ENCODE data around the gene DENND5A. TPM values are rescaled to one million over a fixed set of nuclear protein-coding genes. Genes with fewer than 3 reads are reported as not detected.
"Not testable (repeated sequence)": the region's sequence is repeated elsewhere in the genome, so short reads cannot be mapped to it uniquely, and the experiment has no call there.

DENND5A gene
- total and polyA plus RNA-seq, 4 donors = 7.9 to 45.8 (median 18.2) TPM

DNA sequence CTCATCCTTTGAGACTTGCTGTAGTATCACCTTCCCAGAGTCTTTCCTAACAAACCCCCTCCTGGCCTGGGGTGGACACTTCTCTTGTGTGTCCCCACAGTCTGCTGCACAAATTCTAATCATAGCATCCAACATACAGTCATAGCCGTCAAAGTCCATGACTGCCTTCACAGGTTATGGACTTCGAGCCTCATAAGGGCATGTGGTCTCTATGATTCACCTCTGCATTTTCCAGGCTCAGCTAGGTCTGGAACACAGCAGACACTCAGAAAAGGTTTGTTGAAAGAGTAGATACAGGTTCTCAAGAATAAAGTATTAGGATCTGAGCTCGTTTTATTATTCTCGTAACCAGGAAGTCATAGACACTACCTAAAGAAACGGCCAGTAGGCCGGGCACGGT is 160.6 kb downstream of the DENND5A start (continued):
- no peak for TF ChIP-seq HNF4A (conservative IDR thresholded peaks at IDR 0.05)

DNA sequence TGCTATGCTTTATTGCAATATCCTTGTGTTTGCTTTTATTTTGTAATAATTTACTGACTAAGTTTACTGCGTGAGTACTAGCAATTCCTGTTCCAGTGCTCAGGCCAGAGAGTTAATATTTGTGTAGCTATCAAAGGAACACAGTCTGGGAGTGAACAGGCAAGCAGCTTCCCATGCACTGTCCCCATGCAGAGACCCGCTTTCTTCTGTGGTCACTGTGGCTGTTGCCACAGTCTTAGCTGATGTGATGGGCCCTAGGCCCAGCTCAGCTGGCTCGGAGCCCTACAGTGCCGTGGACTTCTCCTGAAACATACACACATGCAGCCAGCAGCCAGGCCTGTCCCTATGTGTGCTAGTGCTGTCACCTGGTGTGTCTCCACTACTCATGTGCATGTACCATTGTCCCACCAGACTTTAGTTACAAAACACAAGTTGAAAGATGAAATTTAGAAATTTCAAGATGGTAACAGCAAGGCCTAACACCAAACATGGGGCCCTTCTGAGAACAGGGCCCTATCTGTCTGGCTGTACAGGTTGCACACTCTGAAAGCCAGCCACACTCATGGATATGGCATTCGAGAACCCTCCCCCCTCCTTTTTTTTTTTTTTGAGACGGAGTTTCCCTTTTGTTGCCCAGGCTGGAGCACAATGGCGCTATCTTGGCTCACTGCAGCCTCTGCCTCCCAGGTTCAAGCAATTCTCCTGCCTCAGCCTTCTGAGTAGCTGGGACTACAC is 161.4 kb downstream of the DENND5A start:
- Histone ChIP-seq H3K27ac (ENCODE audit: low read depth in 1 of 2, low read length in 2 of 2) (no peak overlapping the region), H3K4me3 (ENCODE audit: low read depth in 1 of 3, low read length in 3 of 3) (no peak overlapping the region), H3K4me1 (ENCODE audit: control insufficient read depth in 4 of 4, insufficient read depth in 4 of 4, low read length in 3 of 4) (no peaks in the 10 kb centered on the region), H3K9me3 (ENCODE audit: control insufficient read depth in 4 of 4, low read length in 3 of 4) (no peaks in the 10 kb centered on the region), H3K9ac (ENCODE audit: low read depth in 1 of 2, low read length in 2 of 2) (no peak overlapping the region), H3K27me3 (ENCODE audit: control insufficient read depth in 4 of 4, insufficient read depth in 4 of 4, low read length in 3 of 4) (no peaks in the 10 kb centered on the region), H3K36me3 (ENCODE audit: control insufficient read depth in 4 of 4, insufficient read depth in 3 of 4, low read depth in 1 of 4, low read length in 3 of 4) (no peaks in the 10 kb centered on the region)
- TF ChIP-seq, protein P1, sequence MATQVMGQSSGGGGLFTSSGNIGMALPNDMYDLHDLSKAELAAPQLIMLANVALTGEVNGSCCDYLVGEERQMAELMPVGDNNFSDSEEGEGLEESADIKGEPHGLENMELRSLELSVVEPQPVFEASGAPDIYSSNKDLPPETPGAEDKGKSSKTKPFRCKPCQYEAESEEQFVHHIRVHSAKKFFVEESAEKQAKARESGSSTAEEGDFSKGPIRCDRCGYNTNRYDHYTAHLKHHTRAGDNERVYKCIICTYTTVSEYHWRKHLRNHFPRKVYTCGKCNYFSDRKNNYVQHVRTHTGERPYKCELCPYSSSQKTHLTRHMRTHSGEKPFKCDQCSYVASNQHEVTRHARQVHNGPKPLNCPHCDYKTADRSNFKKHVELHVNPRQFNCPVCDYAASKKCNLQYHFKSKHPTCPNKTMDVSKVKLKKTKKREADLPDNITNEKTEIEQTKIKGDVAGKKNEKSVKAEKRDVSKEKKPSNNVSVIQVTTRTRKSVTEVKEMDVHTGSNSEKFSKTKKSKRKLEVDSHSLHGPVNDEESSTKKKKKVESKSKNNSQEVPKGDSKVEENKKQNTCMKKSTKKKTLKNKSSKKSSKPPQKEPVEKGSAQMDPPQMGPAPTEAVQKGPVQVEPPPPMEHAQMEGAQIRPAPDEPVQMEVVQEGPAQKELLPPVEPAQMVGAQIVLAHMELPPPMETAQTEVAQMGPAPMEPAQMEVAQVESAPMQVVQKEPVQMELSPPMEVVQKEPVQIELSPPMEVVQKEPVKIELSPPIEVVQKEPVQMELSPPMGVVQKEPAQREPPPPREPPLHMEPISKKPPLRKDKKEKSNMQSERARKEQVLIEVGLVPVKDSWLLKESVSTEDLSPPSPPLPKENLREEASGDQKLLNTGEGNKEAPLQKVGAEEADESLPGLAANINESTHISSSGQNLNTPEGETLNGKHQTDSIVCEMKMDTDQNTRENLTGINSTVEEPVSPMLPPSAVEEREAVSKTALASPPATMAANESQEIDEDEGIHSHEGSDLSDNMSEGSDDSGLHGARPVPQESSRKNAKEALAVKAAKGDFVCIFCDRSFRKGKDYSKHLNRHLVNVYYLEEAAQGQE (IDR thresholded peaks at IDR 0.05) = no peak
- TF ChIP-seq GABPA (IDR thresholded peaks at IDR 0.05 in 1 of 2, conservative IDR thresholded peaks at IDR 0.05 in 1 of 2) (no peak), SP1 (IDR thresholded peaks at IDR 0.05) (no peak), RAD21 (IDR thresholded peaks at IDR 0.05) (no peak), HNF4A (conservative IDR thresholded peaks at IDR 0.05) (no peak), TAF1 (conservative IDR thresholded peaks at IDR 0.05) (no peak), FOXA1 (IDR thresholded peaks at IDR 0.05) (no peak), RXRA (IDR thresholded peaks at IDR 0.05) (no peak), NR2F2 (IDR thresholded peaks at IDR 0.05) (no peak), HNF4G (IDR thresholded peaks at IDR 0.05) (no peak), YY1 (IDR thresholded peaks at IDR 0.05) (no peak), JUND (IDR thresholded peaks at IDR 0.05) (no peak), FOXA2 (IDR thresholded peaks at IDR 0.05) (no peak)
- TF ChIP-seq, protein P2, sequence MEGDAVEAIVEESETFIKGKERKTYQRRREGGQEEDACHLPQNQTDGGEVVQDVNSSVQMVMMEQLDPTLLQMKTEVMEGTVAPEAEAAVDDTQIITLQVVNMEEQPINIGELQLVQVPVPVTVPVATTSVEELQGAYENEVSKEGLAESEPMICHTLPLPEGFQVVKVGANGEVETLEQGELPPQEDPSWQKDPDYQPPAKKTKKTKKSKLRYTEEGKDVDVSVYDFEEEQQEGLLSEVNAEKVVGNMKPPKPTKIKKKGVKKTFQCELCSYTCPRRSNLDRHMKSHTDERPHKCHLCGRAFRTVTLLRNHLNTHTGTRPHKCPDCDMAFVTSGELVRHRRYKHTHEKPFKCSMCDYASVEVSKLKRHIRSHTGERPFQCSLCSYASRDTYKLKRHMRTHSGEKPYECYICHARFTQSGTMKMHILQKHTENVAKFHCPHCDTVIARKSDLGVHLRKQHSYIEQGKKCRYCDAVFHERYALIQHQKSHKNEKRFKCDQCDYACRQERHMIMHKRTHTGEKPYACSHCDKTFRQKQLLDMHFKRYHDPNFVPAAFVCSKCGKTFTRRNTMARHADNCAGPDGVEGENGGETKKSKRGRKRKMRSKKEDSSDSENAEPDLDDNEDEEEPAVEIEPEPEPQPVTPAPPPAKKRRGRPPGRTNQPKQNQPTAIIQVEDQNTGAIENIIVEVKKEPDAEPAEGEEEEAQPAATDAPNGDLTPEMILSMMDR (IDR thresholded peaks at IDR 0.05; ENCODE audit: low read depth, low read length, missing input control) = no peak
- TF ChIP-seq, protein P3, sequence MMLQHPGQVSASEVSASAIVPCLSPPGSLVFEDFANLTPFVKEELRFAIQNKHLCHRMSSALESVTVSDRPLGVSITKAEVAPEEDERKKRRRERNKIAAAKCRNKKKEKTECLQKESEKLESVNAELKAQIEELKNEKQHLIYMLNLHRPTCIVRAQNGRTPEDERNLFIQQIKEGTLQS (IDR thresholded peaks at IDR 0.05) = no peak
- TF ChIP-seq, protein P4, sequence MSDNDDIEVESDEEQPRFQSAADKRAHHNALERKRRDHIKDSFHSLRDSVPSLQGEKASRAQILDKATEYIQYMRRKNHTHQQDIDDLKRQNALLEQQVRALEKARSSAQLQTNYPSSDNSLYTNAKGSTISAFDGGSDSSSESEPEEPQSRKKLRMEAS (IDR thresholded peaks at IDR 0.05) = no peak
- WGBS = 79% methylated on average over 7 of the region's 7 CpGs
- no peak for DNase-seq (ENCODE audit: low spot score)

DNA sequence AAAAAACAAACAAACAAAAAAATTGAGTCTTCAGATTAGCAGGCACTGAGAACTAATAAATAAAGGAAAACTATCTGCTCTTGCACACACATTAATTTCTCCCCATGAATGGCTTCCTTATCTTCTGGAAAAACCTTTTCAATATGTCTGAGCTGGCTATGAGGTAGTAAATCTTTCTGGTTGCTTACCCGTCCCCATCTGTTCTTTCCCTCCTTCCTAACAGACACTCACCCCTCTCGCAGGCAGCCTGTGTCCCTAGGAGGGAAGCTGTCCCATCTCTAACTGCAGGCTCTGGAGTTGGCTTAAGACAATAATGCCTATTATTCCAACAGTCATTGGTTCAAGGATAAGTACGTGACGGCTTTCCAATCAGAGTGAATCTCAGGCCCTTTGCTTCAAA is 165.5 kb downstream of the DENND5A start:
- no peak for DNase-seq (ENCODE audit: low spot score)
- Histone ChIP-seq H3K9ac (ENCODE audit: low read depth in 1 of 2, low read length in 2 of 2) (no peak overlapping the region), H3K9me3 (ENCODE audit: control insufficient read depth in 4 of 4, low read length in 3 of 4) (no peaks in the 10 kb centered on the region), H3K27me3 (ENCODE audit: control insufficient read depth in 4 of 4, insufficient read depth in 4 of 4, low read length in 3 of 4) (no peaks in the 10 kb centered on the region), H3K4me3 (ENCODE audit: low read depth in 1 of 3, low read length in 3 of 3) (no peak overlapping the region), H3K36me3 (ENCODE audit: control insufficient read depth in 4 of 4, insufficient read depth in 3 of 4, low read depth in 1 of 4, low read length in 3 of 4) (no peaks in the 10 kb centered on the region), H3K27ac (ENCODE audit: low read depth in 1 of 2, low read length in 2 of 2) (no peak overlapping the region), H3K4me1 (ENCODE audit: control insufficient read depth in 4 of 4, insufficient read depth in 4 of 4, low read length in 3 of 4) (no peaks in the 10 kb centered on the region)
- TF ChIP-seq GABPA (IDR thresholded peaks at IDR 0.05 in 1 of 2, conservative IDR thresholded peaks at IDR 0.05 in 1 of 2) = no peak
- no peak for TF ChIP-seq JUND (IDR thresholded peaks at IDR 0.05)
- TF ChIP-seq FOXA2 (IDR thresholded peaks at IDR 0.05) = no peak
- no peak for TF ChIP-seq TAF1 (conservative IDR thresholded peaks at IDR 0.05)
- TF ChIP-seq RXRA (IDR thresholded peaks at IDR 0.05) = no peak
- TF ChIP-seq, protein P5, sequence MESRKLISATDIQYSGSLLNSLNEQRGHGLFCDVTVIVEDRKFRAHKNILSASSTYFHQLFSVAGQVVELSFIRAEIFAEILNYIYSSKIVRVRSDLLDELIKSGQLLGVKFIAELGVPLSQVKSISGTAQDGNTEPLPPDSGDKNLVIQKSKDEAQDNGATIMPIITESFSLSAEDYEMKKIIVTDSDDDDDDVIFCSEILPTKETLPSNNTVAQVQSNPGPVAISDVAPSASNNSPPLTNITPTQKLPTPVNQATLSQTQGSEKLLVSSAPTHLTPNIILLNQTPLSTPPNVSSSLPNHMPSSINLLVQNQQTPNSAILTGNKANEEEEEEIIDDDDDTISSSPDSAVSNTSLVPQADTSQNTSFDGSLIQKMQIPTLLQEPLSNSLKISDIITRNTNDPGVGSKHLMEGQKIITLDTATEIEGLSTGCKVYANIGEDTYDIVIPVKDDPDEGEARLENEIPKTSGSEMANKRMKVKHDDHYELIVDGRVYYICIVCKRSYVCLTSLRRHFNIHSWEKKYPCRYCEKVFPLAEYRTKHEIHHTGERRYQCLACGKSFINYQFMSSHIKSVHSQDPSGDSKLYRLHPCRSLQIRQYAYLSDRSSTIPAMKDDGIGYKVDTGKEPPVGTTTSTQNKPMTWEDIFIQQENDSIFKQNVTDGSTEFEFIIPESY (IDR thresholded peaks at IDR 0.05) = no peak
- TF ChIP-seq SP1 (IDR thresholded peaks at IDR 0.05) = no peak
- TF ChIP-seq YY1 (IDR thresholded peaks at IDR 0.05) = no peak
- no peak for TF ChIP-seq EGR1 (IDR thresholded peaks at IDR 0.05; ENCODE audit: low read depth in 2 of 2)
- TF ChIP-seq, protein P3 (IDR thresholded peaks at IDR 0.05) = no peak
- TF ChIP-seq HNF4G (IDR thresholded peaks at IDR 0.05) = no peak
- 89% methylated on average over 4 of the region's 4 CpGs for WGBS

DNA sequence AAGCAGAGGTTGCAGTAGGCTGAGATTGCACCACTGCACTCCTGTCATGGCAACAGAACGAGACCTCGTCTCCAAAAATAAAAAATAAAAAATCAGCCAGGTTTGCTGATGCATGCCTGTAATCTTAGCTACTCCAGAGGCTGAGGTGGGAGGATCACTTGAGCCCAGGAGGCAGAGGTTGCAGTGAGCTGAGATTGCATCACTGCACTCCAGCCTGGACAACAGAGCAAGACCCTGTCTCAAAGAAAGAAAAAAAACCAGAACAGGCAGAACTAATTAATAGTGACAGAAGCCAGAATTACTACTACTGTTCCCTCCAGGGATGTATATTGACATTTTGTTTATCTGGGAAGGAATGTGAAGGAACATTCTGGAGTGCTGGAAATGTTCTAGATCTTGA is 166.7 kb downstream of the DENND5A start:
- H3K4me1 ChIP-seq (ENCODE audit: control insufficient read depth in 4 of 4, insufficient read depth in 4 of 4, low read length in 3 of 4); H3K27ac ChIP-seq (ENCODE audit: low read depth in 1 of 2, low read length in 2 of 2); H3K36me3 ChIP-seq (ENCODE audit: control insufficient read depth in 4 of 4, insufficient read depth in 3 of 4, low read depth in 1 of 4, low read length in 3 of 4); H3K27me3 ChIP-seq (ENCODE audit: control insufficient read depth in 4 of 4, insufficient read depth in 4 of 4, low read length in 3 of 4); DNase-seq (ENCODE audit: low spot score); H3K9ac ChIP-seq (ENCODE audit: low read depth in 1 of 2, low read length in 2 of 2); H3K9me3 ChIP-seq (ENCODE audit: control insufficient read depth in 4 of 4, low read length in 3 of 4); H3K4me3 ChIP-seq (ENCODE audit: low read depth in 1 of 3, low read length in 3 of 3): not testable (repeated sequence)
- 90% methylated on average over 2 of the region's 2 CpGs for WGBS

Measured in liver (tissue), 9 donors.